Measurements from ENCODE around the gene MON2.
"Not testable (repeated sequence)": the region's sequence is repeated elsewhere in the genome, so short reads cannot be mapped to it uniquely, and the experiment has no call there.

The MON2 gene

GRCh38 chr12:62436164-62436503, 30.5 kb upstream of the MON2 start:
- TF ChIP-seq, protein P1, sequence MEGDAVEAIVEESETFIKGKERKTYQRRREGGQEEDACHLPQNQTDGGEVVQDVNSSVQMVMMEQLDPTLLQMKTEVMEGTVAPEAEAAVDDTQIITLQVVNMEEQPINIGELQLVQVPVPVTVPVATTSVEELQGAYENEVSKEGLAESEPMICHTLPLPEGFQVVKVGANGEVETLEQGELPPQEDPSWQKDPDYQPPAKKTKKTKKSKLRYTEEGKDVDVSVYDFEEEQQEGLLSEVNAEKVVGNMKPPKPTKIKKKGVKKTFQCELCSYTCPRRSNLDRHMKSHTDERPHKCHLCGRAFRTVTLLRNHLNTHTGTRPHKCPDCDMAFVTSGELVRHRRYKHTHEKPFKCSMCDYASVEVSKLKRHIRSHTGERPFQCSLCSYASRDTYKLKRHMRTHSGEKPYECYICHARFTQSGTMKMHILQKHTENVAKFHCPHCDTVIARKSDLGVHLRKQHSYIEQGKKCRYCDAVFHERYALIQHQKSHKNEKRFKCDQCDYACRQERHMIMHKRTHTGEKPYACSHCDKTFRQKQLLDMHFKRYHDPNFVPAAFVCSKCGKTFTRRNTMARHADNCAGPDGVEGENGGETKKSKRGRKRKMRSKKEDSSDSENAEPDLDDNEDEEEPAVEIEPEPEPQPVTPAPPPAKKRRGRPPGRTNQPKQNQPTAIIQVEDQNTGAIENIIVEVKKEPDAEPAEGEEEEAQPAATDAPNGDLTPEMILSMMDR (conservative IDR thresholded peaks at IDR 0.05), result no peak

GRCh38 chr12:62438098-62438692, 28.4 kb upstream of the MON2 start:
- H3K27ac ChIP-seq, result no peak overlapping the region
- TF ChIP-seq, protein P1 (conservative IDR thresholded peaks at IDR 0.05), result peak; percentile 92

More at GRCh38 chr12:62436164-62436503, 30.5 kb upstream of the MON2 start:
- H3K27ac ChIP-seq, result no peak overlapping the region

DNA sequence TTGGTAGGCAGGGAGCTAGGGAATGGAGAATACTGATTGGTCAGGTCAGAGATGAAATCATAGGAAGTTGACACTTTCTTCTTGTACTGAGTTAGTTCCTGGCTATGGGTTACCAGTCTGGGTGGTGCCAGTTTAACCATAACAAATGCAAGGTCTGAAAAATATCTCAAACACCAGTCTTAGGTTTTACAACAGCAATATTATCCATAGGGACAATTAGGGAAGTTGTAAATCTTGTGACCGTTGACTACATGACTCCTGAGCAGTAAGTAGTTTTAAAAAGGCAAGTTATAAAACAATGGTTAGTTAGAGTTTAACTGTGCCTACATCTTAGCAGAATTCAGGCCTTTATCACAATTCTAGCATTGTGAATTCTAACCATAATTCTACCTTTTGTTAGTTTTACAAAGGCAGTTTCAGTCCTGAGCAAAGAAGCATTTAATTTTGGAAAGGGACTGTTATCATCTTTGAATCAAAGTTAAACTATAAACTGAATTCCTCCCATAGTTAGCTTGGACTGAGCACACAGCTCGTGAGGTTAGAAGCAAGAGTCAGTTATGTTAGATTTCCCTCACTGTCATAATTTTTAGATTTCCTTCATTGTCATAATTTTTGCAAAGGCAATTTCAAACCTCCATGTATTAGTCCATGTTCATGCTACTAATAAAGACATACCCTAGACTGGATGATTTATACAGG, 19.7 kb upstream of the MON2 start:
- TF ChIP-seq, protein P1 (conservative IDR thresholded peaks at IDR 0.05), result no peak
- peak overlapping the region; percentile 43 for H3K27ac ChIP-seq

DNA sequence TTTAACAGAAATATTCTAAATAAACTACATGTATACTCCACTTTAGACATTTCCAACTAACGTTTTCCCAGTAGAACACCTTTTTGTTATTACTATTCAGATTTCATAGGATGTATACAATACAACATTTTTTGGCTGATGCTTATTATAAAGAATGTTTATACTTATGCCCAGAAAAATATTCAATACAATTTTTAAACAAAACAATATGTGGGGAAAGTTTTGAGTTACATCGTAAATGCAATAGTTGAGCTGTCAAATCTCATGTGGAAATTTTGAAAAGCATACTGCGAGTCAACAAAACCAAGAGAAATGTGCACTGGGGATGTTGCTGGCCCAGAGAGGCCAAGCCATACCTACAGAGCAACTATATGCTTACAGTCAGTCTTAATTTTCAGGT, 18.2 kb upstream of the MON2 start:
- TF ChIP-seq, protein P1 (conservative IDR thresholded peaks at IDR 0.05), result no peak
- no peak overlapping the region for H3K27ac ChIP-seq

GRCh38 chr12:62455429-62455828, 11.2 kb upstream of the MON2 start:
- H3K27ac ChIP-seq, result not testable (repeated sequence)

GRCh38 chr12:62458626-62459025, 8.0 kb upstream of the MON2 start:
- TF ChIP-seq, protein P1 (conservative IDR thresholded peaks at IDR 0.05), result no peak
- no peak overlapping the region for H3K27ac ChIP-seq

GRCh38 chr12:62459976-62460375, 6.7 kb upstream of the MON2 start:
- H3K27ac ChIP-seq, result no peak overlapping the region
- TF ChIP-seq, protein P1 (conservative IDR thresholded peaks at IDR 0.05), result no peak

DNA sequence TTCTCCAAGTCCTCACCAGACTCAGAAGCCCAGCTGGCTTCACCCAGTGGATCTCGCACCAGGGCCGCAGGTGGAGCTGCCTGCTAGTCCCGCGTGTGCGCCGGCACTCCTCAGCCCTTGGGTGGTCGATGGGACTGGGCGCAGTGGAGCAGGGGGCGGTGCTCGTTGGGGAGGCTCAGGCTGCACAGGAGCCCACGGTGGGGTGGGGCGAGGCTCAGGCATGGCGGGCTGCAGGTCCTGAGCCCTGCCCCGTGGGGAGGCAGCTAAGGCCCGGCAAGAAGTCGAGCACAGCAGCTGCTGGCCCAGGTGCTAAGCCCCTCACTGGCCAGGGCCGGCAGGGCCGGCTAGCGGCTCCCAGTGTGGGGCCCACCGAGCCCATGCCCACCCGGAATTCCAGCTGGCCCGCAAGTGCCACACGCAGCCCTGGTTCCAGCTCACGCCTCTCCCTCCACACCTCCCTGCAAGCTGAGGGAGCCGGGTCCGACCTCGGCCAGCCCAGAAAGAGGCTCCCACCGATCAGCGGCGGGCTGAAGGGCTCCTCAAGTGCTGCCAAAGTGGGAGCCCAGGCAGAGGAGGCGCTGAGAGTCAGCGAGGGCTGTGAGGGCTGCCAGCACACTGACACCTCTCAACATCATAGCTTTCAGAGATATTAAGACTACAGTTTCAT, 5.3 kb upstream of the MON2 start:
- not testable (repeated sequence) for H3K27ac ChIP-seq

DNA sequence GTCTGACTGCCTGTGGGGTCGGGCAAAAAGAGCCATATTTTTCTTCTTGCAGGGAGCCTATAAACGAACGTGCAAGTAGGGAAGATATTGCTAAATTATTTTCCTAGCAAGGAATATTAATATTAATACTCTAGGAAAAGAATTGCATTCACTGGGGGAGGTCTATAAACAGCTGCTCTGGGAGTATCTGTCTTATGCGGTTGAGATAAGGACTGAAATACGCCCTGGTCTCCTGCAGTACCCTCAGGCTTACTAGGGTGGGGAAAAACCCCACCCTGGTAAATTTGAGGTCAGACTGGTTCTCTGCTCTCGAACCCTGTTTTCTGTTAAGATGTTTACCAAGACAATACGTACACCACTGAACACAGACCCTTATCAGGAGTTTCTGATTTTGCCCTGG, 3.4 kb upstream of the MON2 start:
- H3K27ac ChIP-seq, result not testable (repeated sequence)
